ENCODE results near the gene ZIC1. TPM values are rescaled to one million over a fixed set of nuclear protein-coding genes. Genes with fewer than 3 reads are reported as not detected.

ZIC1 gene
- total RNA-seq, 4 donors from 2014 or later = not detected

GRCh38 chr3:147364771-147365170 lies 44.4 kb upstream of the ZIC1 start:
- DNase-seq (ENCODE audit: extremely low spot score) = peak; percentile 66
- TF ChIP-seq POLR2AphosphoS5 (IDR thresholded peaks at IDR 0.05) (no peak), EP300 (IDR thresholded peaks at IDR 0.05) (no peak), CTCF (IDR thresholded peaks at IDR 0.05) (no peak), POLR2A (IDR thresholded peaks at IDR 0.05; ENCODE audit: low read depth) (no peak)
- no peak overlapping the region for H3K27ac ChIP-seq (replicated peaks in 1 of 4)
- no peaks in the 10 kb centered on the region for H3K9me3 ChIP-seq
- H3K27me3 ChIP-seq = peaks cover 0 to 90% (median 49%) of the 10 kb centered on the region in 4 donors
- WGBS = 22% methylated on average over 1 of the region's 1 CpG
- H3K4me1 ChIP-seq = peaks cover 0 to 6% (median 4%) of the 10 kb centered on the region in 4 donors
- H3K36me3 ChIP-seq = no peaks in the 10 kb centered on the region
- intact Hi-C loops (cut with DNase I) = no loop called here
- no peak overlapping the region for H3K4me3 ChIP-seq

- DNase-seq (ENCODE audit: extremely low spot score) = peak; percentile 72
- H3K4me3 ChIP-seq = no peak overlapping the region
- intact Hi-C loops (cut with DNase I) = no loop called here
- peaks cover 0 to 90% (median 46%) of the 10 kb centered on the region in 4 donors for H3K27me3 ChIP-seq
- no peaks in the 10 kb centered on the region for H3K36me3 ChIP-seq
- no peak overlapping the region for H3K27ac ChIP-seq (replicated peaks in 1 of 4)
- WGBS = 36% methylated on average over 6 of the region's 6 CpGs
- H3K9me3 ChIP-seq = no peaks in the 10 kb centered on the region
- H3K4me1 ChIP-seq = peaks cover 0 to 6% (median 4%) of the 10 kb centered on the region in 4 donors
- TF ChIP-seq POLR2A (IDR thresholded peaks at IDR 0.05; ENCODE audit: low read depth) (no peak), CTCF (IDR thresholded peaks at IDR 0.05) (no peak), POLR2AphosphoS5 (IDR thresholded peaks at IDR 0.05) (no peak), EP300 (IDR thresholded peaks at IDR 0.05) (no peak)
Measured at GRCh38 chr3:147365196-147366115, 43.7 kb upstream of the ZIC1 start.

GRCh38 chr3:147367676-147368075 lies 41.5 kb upstream of the ZIC1 start:
- Histone ChIP-seq H3K4me1 (no peaks in the 10 kb centered on the region), H3K36me3 (no peaks in the 10 kb centered on the region), H3K27me3 (peaks cover 0 to 94% (median 45%) of the 10 kb centered on the region in 4 donors), H3K4me3 (no peak overlapping the region), H3K27ac (replicated peaks in 1 of 4) (no peak overlapping the region), H3K9me3 (no peaks in the 10 kb centered on the region)
- 6% methylated on average over 1 of the region's 1 CpG for WGBS
- TF ChIP-seq EP300 (IDR thresholded peaks at IDR 0.05) = no peak
- no peak for TF ChIP-seq POLR2AphosphoS5 (IDR thresholded peaks at IDR 0.05)
- TF ChIP-seq POLR2A (IDR thresholded peaks at IDR 0.05; ENCODE audit: low read depth) = no peak
- TF ChIP-seq CTCF (IDR thresholded peaks at IDR 0.05) = no peak
- intact Hi-C loops (cut with DNase I) = no loop called here
- peak; percentile 21 for DNase-seq (ENCODE audit: extremely low spot score)

GRCh38 chr3:147368151-147368550 lies 41.0 kb upstream of the ZIC1 start:
- no peak overlapping the region for H3K27ac ChIP-seq (replicated peaks in 1 of 4)
- no peak for DNase-seq (ENCODE audit: extremely low spot score)
- peaks cover 0 to 96% (median 48%) of the 10 kb centered on the region in 4 donors for H3K27me3 ChIP-seq
- no peaks in the 10 kb centered on the region for H3K9me3 ChIP-seq
- intact Hi-C loops (cut with DNase I) = no loop called here
- no peaks in the 10 kb centered on the region for H3K4me1 ChIP-seq
- 10% methylated on average over 2 of the region's 2 CpGs for WGBS
- no peaks in the 10 kb centered on the region for H3K36me3 ChIP-seq
- no peak overlapping the region for H3K4me3 ChIP-seq
- TF ChIP-seq CTCF (IDR thresholded peaks at IDR 0.05) = no peak
- TF ChIP-seq POLR2AphosphoS5 (IDR thresholded peaks at IDR 0.05) = no peak
- TF ChIP-seq POLR2A (IDR thresholded peaks at IDR 0.05; ENCODE audit: low read depth) = no peak
- TF ChIP-seq EP300 (IDR thresholded peaks at IDR 0.05) = no peak
